Fibroblast of pulmonary artery (primary cell): ENCODE data around the gene THAP9.
A peak's percentile ranks its signal among the peaks of the same experiment; 100 is the strongest.

Source experiments
- DNase-seq: peaks from one replicate; pipeline ENCODE4 v3.0.0-alpha.2; 2010; ENCODE audit warnings: low read depth
- H3K4me3 ChIP-seq: replicated peaks from 2 replicates; pipeline ENCODE4 v1.5.1; 2011; ENCODE audit warnings: low read depth, mild to moderate bottlenecking, control low read depth, low read length, moderate library complexity
- TF ChIP-seq, protein P1 (sequence below): IDR thresholded peaks from 2 replicates; pipeline ENCODE4 v1.5.1; 2011; ENCODE audit warnings: mild to moderate bottlenecking, control low read depth, low read length, inconsistent platforms; ENCODE audit errors: missing control alignments

Gene THAP9

DNA sequence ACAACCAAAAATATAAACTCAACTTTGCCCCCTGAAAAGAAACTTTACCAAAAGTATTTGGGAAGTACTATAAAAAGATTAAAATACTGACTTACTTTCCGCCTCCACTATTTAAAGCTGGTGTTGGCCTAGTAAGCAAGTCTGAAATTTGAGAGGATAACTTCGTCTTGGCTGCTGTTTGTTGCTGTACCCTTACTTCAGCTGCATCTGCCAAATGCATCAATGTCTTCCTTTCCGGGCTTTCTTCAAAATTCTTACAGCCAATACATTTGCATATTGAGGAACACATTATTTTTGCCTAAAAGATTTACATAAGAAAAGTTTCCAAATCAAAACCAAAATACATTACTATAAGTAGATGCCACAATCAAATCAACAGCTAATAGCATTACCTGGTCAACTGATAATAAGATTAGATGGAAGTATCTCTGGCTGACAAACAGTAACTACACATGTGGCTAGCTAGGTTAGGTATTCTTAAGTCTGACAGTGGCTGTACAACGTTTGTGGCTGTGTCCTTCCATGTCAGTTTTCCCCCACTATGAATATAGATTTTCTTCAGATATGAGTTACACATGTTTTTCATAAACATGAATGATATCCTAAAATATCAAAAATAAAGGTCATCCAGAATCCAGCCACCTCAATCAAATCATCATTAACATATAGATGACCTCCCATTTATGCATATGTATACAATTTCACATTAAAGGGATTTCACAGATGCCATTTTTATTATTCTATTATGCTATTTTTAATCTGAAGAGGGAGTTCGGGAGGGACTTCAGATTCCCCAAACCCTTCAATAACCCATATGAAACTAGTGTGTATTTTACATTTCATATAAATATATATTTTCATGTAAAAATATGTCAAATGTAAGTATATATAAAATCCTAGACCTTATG, 30.6 kb downstream of the THAP9 start:
- TF ChIP-seq, protein P1, sequence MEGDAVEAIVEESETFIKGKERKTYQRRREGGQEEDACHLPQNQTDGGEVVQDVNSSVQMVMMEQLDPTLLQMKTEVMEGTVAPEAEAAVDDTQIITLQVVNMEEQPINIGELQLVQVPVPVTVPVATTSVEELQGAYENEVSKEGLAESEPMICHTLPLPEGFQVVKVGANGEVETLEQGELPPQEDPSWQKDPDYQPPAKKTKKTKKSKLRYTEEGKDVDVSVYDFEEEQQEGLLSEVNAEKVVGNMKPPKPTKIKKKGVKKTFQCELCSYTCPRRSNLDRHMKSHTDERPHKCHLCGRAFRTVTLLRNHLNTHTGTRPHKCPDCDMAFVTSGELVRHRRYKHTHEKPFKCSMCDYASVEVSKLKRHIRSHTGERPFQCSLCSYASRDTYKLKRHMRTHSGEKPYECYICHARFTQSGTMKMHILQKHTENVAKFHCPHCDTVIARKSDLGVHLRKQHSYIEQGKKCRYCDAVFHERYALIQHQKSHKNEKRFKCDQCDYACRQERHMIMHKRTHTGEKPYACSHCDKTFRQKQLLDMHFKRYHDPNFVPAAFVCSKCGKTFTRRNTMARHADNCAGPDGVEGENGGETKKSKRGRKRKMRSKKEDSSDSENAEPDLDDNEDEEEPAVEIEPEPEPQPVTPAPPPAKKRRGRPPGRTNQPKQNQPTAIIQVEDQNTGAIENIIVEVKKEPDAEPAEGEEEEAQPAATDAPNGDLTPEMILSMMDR: no peak
- no peak for DNase-seq
- no peak overlapping the region for H3K4me3 ChIP-seq

DNA sequence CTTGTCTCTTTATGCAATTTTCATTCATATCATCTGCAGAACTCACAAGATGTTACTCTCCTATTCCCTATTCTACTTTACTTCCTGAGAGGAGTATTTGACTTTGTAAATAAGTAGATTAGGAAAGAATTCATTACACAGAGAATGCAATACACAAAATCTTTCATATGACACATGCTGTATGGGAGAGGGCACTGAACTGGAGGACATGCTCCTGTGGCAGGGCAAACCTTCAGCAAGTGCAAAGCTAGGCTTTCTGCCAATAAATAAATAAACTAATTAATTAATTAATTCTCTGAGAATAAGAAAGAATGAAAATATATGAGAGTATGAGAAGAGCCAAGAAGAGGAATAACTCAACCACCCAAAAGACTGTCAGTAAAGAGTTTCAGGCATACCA, 33.9 kb downstream of the THAP9 start:
- TF ChIP-seq, protein P1: no peak
- no peak for DNase-seq
- H3K4me3 ChIP-seq: no peak overlapping the region

DNA sequence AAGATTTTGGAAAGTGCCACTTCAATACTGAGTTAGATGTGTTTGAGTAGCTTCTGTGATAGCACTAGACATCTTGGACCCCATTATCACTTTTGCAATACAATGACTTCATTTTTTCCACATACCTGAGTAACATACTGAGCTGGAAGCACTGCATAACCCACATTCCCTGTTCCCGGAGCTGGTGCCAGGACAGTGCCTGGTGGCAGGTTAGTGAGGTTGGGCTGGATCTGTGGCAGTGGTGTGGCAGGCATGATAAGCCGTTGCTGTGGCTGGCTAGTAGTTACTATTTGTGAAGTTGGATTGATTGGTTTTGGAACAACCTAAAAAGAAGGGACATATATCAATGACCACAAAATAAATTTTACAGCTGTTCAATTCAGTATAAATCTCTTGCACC, 38.9 kb downstream of the THAP9 start:
- no peak for DNase-seq
- TF ChIP-seq, protein P1: no peak
- H3K4me3 ChIP-seq: no peak overlapping the region

DNA sequence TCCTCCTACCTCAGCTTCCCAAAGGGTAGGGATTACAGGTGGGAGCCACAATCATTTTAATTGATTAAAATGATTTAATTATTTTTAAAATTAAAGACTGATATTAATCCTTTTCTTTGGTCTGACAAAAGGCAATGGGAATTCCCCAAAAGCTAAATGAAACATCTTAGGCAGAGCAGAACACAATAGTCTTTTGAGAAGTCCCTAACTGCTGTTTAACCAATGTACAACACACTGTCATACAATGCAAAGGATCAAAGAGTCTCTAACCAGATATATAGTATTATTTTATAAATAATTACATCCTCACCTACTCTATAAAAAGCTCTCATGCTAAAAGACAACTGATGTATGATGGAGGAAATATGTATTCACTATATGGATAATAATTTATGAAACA, 47.0 kb downstream of the THAP9 start:
- H3K4me3 ChIP-seq: no peak overlapping the region
- no peak for DNase-seq
- TF ChIP-seq, protein P1: no peak

DNA sequence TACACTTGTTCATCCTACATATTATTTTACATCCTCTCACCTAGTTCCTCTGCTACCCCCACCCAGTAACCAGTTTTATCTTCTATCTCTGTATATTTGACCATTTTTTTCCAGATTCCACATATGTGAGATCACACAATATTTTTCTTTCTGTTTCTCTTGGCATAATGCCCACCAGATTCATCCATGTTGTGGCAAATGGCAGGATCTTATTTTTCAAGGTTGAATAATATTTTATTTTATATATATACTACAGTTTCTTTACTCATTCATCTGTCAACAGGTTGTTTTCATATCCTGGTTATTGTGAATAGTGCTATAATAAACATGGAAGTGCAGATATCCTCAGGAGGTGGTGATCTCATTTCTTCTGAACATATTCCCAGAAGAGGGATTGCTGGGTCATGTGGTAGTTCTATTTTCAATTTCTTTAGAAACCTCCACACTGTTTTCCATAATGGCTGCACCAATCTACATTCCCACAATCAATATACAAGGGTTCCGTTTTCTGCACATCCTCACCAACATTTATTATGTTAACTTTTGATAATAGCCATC, 48.2 kb downstream of the THAP9 start:
- TF ChIP-seq, protein P1: no peak
- peak; percentile 58 for DNase-seq
- H3K4me3 ChIP-seq: no peak overlapping the region

DNA sequence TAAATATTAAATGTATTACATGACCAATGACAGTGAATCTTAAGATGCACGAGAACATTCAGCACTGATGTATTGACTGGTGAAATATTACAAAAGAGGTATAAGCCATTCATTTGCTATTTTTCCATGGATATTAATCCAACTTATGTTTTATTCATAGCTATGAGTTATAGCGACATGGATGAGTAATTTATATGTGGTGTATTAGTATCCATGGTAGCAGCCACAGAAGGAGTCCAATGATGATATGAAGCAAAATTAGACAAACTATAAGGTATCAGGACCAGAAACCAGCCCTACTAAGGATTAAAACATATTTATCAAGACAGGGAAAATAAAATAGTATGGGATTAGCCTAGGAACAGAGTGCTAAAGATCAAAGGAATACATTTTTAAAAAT, 50.7 kb downstream of the THAP9 start:
- DNase-seq: no peak
- TF ChIP-seq, protein P1: no peak

DNA sequence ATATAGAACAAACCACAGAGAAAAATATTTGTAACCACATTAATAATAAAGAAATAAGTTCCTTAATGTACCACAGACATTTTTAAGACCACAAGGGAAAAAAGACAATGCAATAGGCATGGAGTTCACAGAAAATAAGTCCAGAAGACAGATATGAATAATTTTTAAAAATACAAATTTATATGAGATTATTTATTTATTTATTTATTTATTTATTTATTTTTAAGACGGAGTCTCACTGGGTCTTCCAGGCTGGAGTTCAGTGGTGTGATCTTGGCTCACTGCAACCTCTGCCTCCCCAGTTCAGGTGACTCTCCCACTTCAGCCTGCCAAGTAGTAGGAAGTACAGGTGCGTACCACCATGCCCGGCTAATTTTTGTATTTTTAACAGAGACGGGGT, 53.7 kb downstream of the THAP9 start:
- no peak for DNase-seq
- no peak overlapping the region for H3K4me3 ChIP-seq
- TF ChIP-seq, protein P1: no peak

More for the DNA sequence above, 50.7 kb downstream of the THAP9 start:
- H3K4me3 ChIP-seq: no peak overlapping the region
